Retinal pigment epithelial cell (primary cell): ENCODE data around the gene SLC6A8.
A peak's percentile ranks its signal among the peaks of the same experiment; 100 is the strongest.
"Not testable (repeated sequence)": the region's sequence is repeated elsewhere in the genome, so short reads cannot be mapped to it uniquely, and the experiment has no call there.

Source experiments
- DNase-seq: peaks from one replicate; pipeline ENCODE4 v3.0.0-alpha.2; 2010; ENCODE audit warnings: low read depth
- H3K4me3 ChIP-seq: 2 replicates; pipeline ENCODE4 v1.5.1; 2011; ENCODE audit warnings: mild to moderate bottlenecking, low read length, control low read depth, moderate library complexity
- CTCF ChIP-seq: conservative IDR thresholded peaks from 2 replicates; pipeline ENCODE4 v1.5.1; 2011; ENCODE audit warnings: low read depth, low read length, control low read depth, inconsistent platforms

SLC6A8 gene

GRCh38 chrX:153743468-153744209, 55.9 kb downstream of the SLC6A8 start:
- peak; percentile 7 for TF ChIP-seq CTCF
- DNase-seq, H3K4me3 ChIP-seq: not testable (repeated sequence)

- no peak overlapping the region for H3K4me3 ChIP-seq
These were observed 56.7 kb downstream of the SLC6A8 start for GRCh38 chrX:153744210-153745066.

GRCh38 chrX:153745067-153745433, 57.3 kb downstream of the SLC6A8 start:
- not testable (repeated sequence) for H3K4me3 ChIP-seq, DNase-seq

More at GRCh38 chrX:153744210-153745066, 56.7 kb downstream of the SLC6A8 start:
- no peak for DNase-seq
- TF ChIP-seq CTCF: peak; percentile 36
